NCI-H1436 (cell line): ENCODE results near the gene DGKK.

ENCODE experiments used
- DNase-seq: peaks from one replicate; lab custom pipeline; 2025; lab: John Stamatoyannopoulos, UW

DGKK gene, protein sequence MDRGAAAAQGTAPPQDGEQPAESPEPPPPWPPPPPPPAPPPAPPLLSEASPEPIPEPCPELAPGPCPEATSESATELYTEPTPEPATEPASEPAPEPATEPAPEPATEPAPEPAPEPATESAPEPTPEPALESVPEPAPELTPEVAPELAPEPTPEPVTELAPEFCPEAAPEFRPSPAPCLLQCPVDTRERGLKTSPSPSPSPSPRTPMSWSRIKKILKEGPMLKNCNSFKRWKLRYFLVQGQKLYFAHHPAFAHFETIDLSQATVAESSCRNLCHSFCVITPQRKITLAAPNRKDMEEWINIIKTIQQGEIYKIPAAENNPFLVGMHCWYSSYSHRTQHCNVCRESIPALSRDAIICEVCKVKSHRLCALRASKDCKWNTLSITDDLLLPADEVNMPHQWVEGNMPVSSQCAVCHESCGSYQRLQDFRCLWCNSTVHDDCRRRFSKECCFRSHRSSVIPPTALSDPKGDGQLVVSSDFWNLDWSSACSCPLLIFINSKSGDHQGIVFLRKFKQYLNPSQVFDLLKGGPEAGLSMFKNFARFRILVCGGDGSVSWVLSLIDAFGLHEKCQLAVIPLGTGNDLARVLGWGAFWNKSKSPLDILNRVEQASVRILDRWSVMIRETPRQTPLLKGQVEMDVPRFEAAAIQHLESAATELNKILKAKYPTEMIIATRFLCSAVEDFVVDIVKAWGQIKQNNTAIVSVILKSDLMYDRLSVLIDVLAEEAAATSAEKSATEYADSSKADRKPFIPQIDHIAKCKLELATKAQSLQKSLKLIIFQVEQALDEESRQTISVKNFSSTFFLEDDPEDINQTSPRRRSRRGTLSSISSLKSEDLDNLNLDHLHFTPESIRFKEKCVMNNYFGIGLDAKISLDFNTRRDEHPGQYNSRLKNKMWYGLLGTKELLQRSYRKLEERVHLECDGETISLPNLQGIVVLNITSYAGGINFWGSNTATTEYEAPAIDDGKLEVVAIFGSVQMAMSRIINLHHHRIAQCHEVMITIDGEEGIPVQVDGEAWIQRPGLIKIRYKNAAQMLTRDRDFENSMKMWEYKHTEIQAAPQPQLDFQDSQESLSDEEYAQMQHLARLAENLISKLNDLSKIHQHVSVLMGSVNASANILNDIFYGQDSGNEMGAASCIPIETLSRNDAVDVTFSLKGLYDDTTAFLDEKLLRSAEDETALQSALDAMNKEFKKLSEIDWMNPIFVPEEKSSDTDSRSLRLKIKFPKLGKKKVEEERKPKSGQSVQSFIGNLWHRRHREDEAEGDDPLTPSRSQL

DNA sequence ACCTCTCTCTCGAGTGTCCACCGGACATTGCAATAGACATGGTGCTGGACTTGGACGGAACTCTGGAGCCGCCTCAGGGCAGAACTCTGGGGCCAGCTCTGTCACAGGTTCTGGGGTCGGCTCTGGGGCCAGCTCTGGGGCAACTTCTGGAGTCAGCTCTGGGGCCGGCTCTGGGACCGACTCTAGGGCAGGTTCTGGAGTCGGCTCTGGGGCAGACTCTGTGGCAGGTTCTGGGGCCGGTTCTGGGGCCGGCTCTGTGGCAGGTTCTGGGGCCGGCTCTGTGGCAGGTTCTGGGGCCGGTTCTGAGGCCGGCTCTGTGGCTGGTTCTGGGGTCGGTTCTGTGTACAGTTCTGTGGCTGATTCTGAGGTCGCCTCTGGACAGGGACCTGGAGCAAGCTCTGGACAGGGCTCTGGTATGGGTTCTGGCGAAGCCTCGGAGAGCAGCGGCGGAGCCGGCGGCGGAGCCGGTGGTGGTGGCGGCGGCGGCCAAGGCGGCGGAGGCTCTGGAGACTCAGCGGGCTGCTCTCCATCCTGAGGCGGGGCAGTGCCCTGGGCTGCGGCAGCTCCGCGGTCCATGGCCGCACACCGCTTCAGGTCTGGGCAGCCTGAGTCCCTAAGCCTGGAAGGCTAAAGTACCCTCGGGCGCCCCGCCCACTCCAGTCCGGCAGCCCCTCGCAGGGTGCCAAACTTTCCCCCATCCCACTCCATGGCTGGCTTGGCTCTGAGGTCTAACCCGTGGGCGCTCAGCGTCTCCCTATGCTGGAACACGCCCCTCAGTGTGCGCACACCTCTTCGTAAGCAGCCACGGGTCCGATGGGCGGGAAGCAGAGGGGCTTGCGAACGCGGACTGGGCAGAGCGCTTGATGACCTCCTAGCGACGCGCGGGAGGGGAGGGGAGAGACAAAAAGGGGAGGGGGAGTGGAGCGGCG, at the start of gene DGKK:
TSS of gene DGKK (minus strand) at position 723 of the 929 bp plus-strand sequence. CDS start at position 576, 147 bp downstream.
- peak; percentile 41 for DNase-seq

DNA sequence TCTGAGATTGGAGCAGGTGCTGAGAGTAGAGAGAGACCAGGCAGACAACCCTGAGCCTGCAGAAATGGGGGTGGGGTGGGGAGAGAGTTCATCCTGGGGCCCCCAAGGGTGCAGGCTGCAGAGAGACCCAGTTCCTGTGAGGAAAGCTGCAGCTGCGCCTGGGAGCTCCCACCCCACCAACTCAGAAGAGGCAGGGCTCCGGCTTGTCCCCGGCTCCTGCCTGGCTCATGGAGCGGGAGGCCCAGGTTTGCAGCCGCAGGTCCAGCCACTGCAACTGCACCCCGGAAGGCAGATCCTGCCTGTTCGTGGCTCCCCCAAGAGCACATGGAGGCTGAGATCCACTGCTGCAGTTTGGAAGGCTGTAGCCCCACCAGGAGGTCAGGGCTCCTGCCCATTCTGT, 44.2 kb upstream of the DGKK start:
- DNase-seq, result no peak

DNA sequence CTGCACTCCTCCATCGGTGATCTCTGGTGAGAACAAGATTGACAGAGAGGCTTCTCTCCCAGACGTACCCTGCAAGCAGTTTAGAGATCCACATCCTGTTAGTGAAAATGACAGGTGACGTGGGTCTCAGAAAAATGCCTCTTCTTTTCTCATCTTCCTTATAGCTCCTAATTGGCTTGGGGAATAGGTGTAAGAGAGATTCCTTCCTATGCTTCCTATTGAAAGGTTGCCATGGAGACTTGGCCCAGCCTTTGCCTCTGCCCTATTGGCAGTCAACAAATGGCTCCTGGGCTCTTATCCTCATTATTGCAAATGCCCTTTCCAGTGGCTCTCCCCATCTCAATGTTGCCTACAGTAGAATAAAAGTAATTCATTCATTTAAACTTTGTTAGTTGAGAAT, 26.5 kb upstream of the DGKK start:
- DNase-seq, result no peak

DNA sequence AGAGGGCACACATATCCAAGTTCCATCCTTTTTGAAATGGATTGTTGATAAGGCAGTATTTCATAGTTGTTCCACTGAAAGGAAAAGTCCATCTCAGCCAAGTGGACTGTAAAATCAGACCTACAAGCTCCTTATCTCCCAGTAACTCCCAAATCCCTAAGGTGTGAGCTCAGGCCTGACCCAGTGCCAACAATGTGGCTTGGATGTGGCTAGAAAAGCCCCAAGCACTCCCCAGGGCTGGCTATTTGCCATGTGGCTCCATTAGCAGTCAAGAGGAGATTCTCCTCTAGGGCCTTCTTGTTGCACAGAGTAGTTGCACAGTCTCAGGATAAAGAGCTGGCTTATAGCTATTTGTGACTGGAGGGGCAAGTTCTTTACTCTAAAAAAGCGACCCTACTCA, 25.0 kb upstream of the DGKK start:
- DNase-seq, result no peak

DNA sequence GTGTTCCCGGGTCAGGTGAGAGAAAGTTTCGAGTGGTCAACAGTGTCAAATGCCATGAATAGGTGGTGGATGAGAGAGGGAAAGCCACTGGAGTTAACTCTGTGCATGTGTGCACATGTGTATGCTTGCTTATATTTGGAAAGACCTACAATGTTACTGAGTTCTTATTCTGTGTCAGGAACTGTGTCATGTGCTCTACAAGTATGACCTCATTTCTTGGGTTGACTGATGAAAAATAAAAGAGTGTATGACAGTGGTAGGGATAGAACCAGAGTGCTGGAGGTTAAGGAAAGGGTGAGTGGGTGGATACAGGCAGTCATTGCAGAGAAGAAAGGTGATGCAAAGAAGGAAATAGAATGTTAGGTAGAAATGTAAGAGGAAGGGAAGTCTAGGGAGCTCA, 22.1 kb upstream of the DGKK start:
- no peak for DNase-seq

DNA sequence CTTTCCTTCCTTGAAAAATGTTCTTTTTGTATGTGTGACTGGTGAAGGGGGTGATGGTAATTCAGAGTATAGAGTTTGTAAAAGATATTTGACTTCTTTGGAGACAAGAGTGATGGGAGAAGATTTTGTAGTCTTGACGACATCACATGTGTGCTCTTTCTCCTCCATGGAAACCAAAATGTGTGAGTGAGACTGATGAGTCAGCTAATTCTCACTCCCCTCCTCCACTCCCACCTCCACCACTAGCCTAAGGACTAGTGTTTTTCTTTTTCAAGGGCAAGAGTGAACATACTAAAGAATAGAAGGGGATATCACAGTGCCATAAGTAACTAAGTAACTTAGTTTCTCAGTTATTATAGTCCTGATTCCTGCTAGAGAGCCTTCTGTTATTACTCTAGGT, 14.0 kb upstream of the DGKK start:
- no peak for DNase-seq

DNA sequence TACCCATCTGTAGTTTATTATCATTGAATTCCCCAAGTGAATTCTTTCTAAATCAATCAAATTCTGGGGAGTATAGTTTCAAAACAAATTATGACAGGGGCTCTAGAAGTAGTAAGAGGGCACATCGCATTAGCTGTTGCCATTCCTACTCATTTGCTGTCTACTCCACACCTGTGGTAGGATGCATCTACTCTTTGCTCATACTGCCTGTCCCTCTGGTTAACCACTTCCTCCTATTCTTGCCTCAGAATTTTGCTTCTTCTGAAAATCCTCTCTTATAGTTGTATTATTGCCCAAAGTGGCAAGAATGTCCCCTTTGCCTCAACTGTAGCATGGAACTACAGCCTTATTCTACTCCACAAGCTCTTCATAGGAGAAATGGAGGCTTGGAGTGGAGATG, 12.7 kb upstream of the DGKK start:
- no peak for DNase-seq

DNA sequence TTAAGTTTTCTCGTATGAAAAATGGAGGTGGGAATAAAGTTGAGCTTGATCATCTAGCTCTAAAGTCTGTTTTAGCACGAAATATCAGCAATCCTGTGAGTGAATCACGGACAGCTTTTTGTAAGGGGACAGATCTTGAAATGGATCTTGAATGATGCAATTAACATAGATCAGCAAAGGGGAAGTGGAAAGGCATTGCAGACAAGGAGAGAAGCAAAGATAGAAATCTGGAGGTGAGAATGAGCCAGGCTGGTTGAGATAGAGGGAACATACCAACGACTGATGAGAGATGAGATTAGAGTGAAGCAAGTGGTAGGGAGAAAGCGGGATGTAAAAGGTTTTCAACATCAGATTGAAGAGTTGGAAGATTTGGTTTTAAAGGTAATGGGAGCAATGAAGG, 4.6 kb upstream of the DGKK start:
- no peak for DNase-seq

DNA sequence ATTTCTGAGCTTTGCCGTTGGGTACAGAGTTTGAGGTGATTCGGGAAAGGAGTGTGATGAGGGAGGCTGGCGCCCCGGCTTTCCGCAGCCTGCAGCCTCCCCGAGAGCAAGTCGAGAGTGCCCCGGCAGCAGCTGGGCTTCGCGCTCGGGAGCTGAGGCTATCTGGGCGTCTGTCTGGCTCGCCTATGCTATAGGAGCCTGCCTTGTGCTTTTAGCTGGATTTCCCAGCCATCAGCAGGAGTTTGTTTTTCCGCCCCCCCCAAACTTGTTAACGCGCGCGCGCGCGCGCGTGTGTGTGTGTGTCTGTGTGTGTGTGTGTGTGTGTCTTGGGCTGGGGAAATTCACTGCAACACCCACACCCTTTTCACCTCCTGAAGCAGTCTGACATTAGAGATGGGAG, 765 bp upstream of the DGKK start:
- DNase-seq, result no peak

DNA sequence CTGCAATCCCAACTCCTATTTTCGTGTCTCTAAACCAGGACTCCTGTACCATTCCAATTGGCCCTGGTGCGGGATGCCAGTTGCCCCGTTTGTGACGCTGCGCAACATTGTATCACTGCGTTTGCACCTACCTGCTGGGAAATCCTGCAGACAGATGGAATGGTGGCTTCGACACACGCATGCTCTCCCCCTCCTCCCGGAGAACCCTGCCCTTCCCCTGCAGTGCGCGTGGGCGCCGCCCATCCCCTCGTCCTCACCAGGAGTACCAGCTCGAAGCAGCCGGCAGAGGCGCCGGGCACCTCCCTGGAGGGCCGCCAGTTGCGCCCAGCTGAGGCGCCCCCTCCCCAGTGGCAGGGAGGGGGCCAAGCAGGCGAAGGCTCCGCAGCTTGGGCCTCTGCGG, 1.4 kb downstream of the DGKK start:
- DNase-seq, result no peak

DNA sequence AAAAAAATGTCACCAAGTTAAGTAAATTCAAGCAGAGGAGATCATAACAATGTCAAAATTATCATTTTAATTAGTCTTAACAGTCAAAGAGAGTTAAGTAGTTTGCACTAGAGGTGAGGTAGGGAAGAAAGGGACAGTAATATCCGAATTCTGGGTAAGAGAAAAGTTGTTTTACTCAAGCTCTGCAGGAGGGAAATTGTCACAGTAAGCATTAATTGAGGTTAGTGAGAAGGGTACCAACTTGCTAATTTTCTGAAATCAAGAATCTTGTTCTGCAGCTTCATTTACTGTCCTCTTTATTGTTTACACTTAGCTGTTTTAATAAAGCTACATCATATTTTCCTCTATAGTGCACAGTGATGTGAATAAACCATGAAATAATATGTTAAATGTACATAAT, 11.0 kb downstream of the DGKK start:
- DNase-seq, result no peak

DNA sequence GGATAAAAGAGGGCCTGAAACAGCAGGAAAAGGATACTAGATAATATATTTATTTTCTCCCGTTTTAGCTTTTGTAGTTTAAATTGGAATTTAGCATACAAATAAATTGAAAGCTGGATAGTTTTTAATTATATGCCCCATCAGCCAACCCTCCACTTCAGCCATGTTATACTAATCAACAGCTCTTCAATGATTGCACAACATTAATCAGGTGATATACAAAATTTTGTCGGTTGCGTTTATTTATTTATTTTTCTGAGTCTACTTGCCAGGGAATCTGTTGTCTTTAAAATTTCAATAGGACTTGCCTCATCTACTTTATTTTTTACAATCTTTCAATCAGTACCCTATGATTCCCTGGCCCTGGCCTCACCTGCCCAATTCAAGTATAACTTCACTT, 12.1 kb downstream of the DGKK start:
- DNase-seq, result no peak

DNA sequence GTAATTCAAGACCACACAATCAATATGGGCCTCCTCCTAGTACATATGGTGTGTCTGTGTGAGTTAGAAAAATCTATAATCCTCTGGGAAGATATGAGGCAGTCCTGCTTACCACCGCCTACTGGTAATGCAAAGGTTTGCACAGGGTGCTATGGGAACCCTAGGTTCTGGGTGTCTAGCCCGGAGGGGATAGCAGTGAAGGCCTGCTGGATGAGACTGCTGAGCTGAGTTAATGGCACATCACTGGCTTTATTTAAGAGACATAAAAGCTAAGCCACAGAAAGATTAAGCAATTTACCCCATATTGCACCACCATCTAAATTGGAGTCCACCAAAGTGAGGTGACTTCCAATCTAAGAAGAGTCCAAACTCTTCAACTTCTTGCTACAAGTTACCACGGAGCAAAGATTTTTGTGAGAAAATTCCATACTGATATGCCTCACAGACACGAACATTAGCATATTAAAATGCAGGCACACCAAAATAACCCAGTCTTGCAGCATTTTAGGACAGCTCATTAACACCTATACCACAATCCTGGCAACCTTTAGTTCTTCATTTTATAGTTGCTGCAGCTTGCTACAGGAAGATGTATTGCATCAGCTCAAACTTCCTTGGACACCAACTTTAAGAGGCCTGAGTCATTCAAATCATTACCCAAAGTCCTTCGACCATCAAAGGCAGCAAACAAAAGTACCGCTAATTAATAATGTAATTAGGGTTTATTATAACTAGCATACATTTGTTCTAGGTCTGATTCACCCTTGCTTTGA, 13.7 kb downstream of the DGKK start:
- DNase-seq, result no peak

DNA sequence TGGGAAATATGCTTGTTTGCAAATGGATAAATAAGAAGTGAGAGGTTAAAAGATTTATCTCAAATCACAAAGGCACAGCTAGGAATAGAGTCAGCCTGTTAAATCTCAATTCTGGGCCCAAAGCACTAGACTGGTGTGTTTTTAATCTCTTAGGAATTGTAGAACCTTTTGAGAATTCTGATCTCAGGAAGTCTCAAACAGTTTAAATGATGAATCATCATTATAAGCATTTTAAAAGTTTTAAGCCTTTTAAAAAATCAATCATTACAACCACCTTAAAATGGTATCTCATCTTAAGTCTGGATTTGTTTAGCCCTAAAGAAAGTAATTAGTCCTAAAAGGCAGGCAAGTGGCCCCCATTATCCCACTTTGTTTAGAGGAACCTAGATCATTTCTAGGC, 17.8 kb downstream of the DGKK start:
- DNase-seq, result no peak

DNA sequence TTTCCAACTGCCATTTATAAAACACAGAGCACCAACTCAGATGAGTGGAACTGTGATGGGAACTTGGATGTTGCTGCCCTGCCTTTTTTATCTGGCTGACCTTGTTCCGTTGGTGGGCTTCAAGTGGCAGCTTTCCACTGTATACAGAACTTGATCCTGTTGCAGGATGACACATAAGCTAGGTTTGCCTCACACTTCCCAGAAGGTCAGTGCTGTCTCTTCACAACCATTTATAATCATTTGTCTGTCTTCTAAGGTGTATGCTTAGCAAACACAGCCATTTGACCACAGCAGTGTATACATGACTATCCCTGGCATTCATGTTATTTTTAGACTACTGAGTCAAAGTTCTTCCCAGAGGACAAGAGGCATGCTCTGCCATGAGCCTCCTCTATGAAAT, 20.3 kb downstream of the DGKK start:
- DNase-seq, result no peak

DNA sequence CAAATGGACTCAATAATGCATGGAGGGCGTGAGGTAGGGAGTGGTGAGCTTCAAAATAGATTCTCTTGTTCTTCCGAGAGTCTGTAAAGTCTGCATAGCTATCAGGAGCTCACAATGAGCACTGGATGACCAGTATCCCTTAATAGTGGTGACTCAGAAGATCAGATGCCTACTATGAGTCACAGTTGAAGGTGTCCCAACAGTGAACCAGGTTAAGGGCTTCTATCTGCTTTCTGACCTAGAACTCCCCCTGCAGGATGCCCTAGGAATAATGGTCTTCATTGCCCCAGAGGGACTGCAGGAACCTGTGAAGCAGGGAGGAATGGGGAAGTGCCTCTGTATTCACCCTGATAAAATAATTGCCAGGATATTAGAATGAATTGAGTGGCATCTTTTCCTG, 22.1 kb downstream of the DGKK start:
- no peak for DNase-seq

DNA sequence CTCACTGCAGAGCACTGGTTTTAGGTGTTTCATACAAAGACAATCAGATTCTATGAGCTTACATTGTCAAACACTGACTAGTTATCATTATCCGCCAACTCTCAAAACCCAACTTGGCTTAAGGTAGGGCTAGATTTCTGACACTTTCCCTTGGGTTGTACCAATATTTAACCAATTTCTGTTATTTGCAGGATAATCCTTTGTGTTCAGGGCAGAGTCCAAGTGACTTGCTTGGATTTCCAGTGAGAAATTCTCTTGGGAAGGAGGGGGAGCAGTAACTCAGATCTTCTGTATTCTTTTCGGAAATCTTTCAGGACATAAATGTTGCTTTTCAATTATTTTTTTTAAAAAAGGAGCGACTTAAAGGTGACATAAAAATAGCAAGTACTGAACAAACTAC, 23.1 kb downstream of the DGKK start:
- DNase-seq, result no peak

DNA sequence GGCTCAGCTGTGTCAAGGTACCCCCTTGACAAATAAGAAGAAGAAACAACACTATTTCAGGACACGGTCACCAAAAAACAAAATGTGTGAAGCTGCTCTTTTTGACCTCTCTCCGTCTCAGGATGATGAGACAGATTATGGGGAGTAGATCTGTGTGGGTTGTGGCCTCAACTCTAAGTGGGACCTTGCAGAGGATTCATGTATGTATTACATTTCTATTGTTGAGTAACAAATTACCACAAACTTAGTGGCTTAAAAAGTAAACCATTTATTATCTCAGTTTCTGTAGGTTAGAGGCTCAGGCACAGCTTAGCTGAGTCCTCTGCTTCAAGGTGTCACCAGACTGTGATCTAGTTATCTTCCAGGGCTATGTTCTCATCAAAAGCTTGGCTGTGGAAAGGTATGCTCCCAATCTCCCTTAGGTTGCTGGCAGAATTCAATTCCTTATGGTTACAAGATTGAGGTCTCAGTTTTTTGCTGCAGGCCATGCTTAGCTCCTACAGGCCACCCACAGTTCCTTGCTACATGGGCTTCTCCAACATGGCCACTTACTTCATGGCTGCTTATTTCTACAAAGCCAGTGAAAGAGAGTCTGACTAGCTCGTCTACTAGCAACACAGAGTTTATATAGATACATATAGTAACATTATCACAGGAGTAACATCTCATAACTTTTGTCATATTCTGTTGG, 28.1 kb downstream of the DGKK start:
- DNase-seq, result no peak

DNA sequence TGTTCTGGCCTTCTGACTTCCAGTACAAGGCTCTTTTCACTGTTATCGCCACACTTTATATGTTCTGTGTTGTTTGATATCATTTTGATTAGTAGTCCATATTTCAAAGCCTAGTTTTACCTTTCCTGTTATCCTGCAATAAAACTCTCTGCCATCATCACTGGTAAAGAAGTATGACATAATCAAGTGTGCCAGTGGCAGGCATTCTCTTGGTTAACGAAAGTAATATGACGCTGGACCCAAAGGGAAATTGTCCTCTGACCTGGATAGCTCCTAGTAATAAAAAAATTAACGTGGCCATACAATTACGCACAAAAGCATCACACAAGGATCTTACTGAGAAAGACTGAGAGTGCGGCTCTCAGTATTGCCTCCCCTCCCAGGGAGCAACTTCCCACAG, 33.8 kb downstream of the DGKK start:
- DNase-seq, result no peak

DNA sequence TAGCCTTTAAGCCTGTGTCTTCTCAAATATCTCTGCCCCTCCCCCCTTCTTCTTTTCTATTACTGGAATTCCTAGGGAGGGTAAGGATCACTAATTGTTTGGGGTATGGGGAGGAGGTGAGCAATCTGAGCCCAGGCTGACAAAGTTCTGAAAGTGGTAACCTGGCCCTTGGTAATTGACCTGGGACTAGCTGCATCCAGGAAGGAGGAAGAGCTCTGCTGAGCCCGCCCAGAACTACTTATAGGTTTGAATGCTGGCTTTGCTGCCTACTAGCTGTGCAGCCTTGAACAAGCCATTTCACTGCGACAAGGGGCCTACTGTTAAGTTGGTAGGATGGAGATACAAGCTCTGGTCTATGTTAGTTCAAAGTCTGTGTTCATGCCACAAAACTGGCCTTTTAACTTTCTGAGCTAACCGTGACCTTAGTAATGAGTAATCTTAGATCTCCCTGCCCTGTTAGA, 37.8 kb downstream of the DGKK start:
- no peak for DNase-seq
